Gastrocnemius medialis (tissue), 4 donors: ENCODE data around the gene MAP3K13. TPM values are rescaled to one million over a fixed set of nuclear protein-coding genes. Genes with fewer than 3 reads are reported as not detected.

Source experiments
- ATAC-seq, 2 donors: fragments of 150-250 bp; one replicate each; pipeline ENCODE4 v1.9.1; 2016
- DNase-seq, 2 donors: peaks; one replicate each; pipeline ENCODE4 v3.0.0-alpha.2; 2019
- H3K27ac ChIP-seq, 4 donors: fragments of 200-600 bp; sonication (generic); 1 replicate in 1 of 4; 2 replicates in 3 of 4; pipeline ENCODE4 v1.5.1; 2016 to 2018; ENCODE audit warnings: mild to moderate bottlenecking in 2 of 4, moderate library complexity in 1 of 4
- H3K27me3 ChIP-seq, 3 donors: fragments of 200-600 bp; sonication (generic) in 2 of 3; 1 replicate in 1 of 3; 2 replicates in 2 of 3; pipeline versions ENCODE4 v1.5.1 to v1.6.0; 2016 to 2019; ENCODE audit warnings: mild to moderate bottlenecking in 1 of 3, moderate library complexity in 1 of 3
- H3K36me3 ChIP-seq, 2 donors: fragments of 200-600 bp; sonication (generic) in 1 of 2; one replicate each; pipeline ENCODE4 v1.5.1; 2017 to 2018
- H3K4me1 ChIP-seq, 2 donors: fragments of 200-600 bp; sonication (generic) in 1 of 2; one replicate each; pipeline ENCODE4 v1.5.1; 2016 to 2017; ENCODE audit warnings: mild to moderate bottlenecking in 2 of 2
- H3K4me3 ChIP-seq, 4 donors: fragments of 200-600 bp; sonication (generic) in 3 of 4; 1 replicate in 1 of 4; 2 replicates in 3 of 4; pipeline ENCODE4 v1.5.1; 2016 to 2019; ENCODE audit warnings: mild to moderate bottlenecking in 2 of 4
- H3K9me3 ChIP-seq, 3 donors: fragments of 200-600 bp; sonication (generic) in 2 of 3; 1 replicate in 1 of 3; 2 replicates in 2 of 3; pipeline ENCODE4 v1.5.1; 2016 to 2019
- POLR2A ChIP-seq, 2 donors: fragments of 450-650 bp; IDR thresholded peaks; one replicate each; pipeline ENCODE4 v1.6.1; 2017; ENCODE audit warnings: antibody characterized with exemption in 2 of 2, mild to moderate bottlenecking in 2 of 2, moderate library complexity in 2 of 2
- in situ Hi-C, 4 donors: fragments of 200-750 bp; cut with MboI; loops; one replicate each; pipeline versions ENCODE4 v1.15.0 to v1.8.0; 2017; ENCODE audit warnings: low sequenced_read_pairs in 4 of 4
- intact Hi-C: fragments of 100-400 bp; cut with DNase I; formaldehyde crosslinking; loops from one replicate; pipeline ENCODE4 v1.15.1; 2023; ENCODE audit warnings: low total_unique reads
- total RNA-seq, 4 donors: library from RNA; depleted of rRNA; stranded (reverse); fragments of >200 nt; gene quantifications; one replicate each; pipeline versions ENCODE4 v1.1.0 to v1.2.3, GENCODE V29; 2016
- TF ChIP-seq, protein P1 (sequence below), 5 experiments: fragments of 450-650 bp in 3 of 5; fragments of 200-600 bp in 2 of 5; sonication (generic) in 2 of 5; IDR thresholded peaks in 4 of 5; conservative IDR thresholded peaks in 1 of 5; 1 replicate in 4 of 5; 2 replicates in 1 of 5; pipeline ENCODE4 v1.5.1; 2016 to 2019; ENCODE audit warnings: antibody characterized with exemption in 5 of 5, mild to moderate bottlenecking in 3 of 5, moderate library complexity in 3 of 5

The MAP3K13 gene
- total RNA-seq, 4 donors from 2014 or later: 1.6 to 6.5 (median 4.6) TPM

GRCh38 chr3:185318141-185318540 lies 44.8 kb upstream of the MAP3K13 start:
- TF ChIP-seq, protein P1, sequence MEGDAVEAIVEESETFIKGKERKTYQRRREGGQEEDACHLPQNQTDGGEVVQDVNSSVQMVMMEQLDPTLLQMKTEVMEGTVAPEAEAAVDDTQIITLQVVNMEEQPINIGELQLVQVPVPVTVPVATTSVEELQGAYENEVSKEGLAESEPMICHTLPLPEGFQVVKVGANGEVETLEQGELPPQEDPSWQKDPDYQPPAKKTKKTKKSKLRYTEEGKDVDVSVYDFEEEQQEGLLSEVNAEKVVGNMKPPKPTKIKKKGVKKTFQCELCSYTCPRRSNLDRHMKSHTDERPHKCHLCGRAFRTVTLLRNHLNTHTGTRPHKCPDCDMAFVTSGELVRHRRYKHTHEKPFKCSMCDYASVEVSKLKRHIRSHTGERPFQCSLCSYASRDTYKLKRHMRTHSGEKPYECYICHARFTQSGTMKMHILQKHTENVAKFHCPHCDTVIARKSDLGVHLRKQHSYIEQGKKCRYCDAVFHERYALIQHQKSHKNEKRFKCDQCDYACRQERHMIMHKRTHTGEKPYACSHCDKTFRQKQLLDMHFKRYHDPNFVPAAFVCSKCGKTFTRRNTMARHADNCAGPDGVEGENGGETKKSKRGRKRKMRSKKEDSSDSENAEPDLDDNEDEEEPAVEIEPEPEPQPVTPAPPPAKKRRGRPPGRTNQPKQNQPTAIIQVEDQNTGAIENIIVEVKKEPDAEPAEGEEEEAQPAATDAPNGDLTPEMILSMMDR (IDR thresholded peaks at IDR 0.05 in 4 of 5, conservative IDR thresholded peaks at IDR 0.05 in 1 of 5): no peak
- no peak for TF ChIP-seq POLR2A (IDR thresholded peaks at IDR 0.05)
- no peaks in the 10 kb centered on the region for H3K36me3 ChIP-seq
- no peaks in the 10 kb centered on the region for H3K9me3 ChIP-seq
- intact Hi-C loops: no loop called here
- no peak overlapping the region for H3K27ac ChIP-seq
- DNase-seq: no peak
- no peaks in the 10 kb centered on the region for H3K27me3 ChIP-seq
- H3K4me3 ChIP-seq: no peak overlapping the region
- peaks cover 0 to 10% of the 10 kb centered on the region in 2 donors for H3K4me1 ChIP-seq
- in situ Hi-C loops: no loop called here
- no peak for ATAC-seq

GRCh38 chr3:185319801-185320200 lies 43.1 kb upstream of the MAP3K13 start:
- ATAC-seq (no peak), DNase-seq (no peak)
- H3K9me3 ChIP-seq: no peaks in the 10 kb centered on the region
- no peaks in the 10 kb centered on the region for H3K36me3 ChIP-seq
- intact Hi-C loops (no loop called here), in situ Hi-C loops (no loop called here)
- no peak overlapping the region for H3K27ac ChIP-seq
- H3K4me1 ChIP-seq: peaks cover 0 to 10% of the 10 kb centered on the region in 2 donors
- TF ChIP-seq, protein P1 (IDR thresholded peaks at IDR 0.05 in 4 of 5, conservative IDR thresholded peaks at IDR 0.05 in 1 of 5): no peak
- no peak for TF ChIP-seq POLR2A (IDR thresholded peaks at IDR 0.05)
- H3K4me3 ChIP-seq: no peak overlapping the region
- no peaks in the 10 kb centered on the region for H3K27me3 ChIP-seq

DNA sequence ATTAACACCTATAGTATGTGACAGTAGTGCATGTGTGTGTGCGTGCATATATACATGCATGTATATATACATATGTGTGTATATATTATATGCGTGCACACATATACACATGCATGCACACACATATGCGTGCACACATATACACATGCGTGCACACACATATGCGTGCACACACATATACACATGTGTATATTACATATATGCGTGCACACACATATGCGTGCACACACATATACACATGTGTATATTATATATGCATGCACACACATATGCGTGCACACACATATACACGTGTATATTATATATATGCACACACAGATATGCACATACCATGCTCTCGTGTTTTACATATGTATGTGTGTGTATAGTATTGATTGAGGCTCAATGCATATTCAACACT lies 42.0 kb upstream of the MAP3K13 start:
- TF ChIP-seq, protein P1 (IDR thresholded peaks at IDR 0.05 in 4 of 5, conservative IDR thresholded peaks at IDR 0.05 in 1 of 5): no peak
- no peak for TF ChIP-seq POLR2A (IDR thresholded peaks at IDR 0.05)
- intact Hi-C loops: no loop called here
- Histone ChIP-seq H3K27me3 (no peaks in the 10 kb centered on the region), H3K9me3 (no peaks in the 10 kb centered on the region), H3K4me3 (no peak overlapping the region), H3K27ac (no peak overlapping the region), H3K4me1 (peaks cover 0 to 10% of the 10 kb centered on the region in 2 donors), H3K36me3 (no peaks in the 10 kb centered on the region)
- DNase-seq: no peak
- no peak for ATAC-seq
- in situ Hi-C loops: no loop called here

DNA sequence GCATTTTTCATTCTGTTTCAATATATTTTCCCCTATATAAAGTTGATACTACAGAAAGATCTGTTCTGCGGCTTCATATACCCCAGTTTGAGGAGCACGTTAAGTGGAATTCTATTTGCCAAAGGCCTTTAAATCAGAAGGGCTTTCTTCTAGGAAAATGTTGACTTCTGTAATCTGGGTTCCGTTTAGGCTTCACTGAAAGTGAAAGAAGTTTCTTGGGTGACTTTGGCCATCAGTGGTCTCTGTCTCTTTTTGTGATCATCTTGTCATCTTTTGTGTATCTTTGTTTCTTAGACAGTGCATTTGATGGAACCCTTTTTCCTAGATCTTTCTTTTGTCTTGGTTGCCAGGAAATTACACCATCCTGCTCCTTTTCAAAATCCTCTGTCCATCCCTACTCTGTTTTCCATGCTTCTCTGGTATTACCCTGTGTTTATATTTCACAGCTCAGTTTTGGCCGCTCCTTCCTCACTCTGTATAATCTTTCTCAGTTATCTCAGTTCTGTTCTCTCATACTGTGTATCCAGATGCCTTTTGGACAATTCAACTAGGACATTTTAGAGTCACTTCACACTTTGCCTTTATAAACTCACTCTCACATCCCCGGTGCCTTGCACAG lies 40.7 kb upstream of the MAP3K13 start:
- H3K9me3 ChIP-seq: no peaks in the 10 kb centered on the region
- peaks cover 0 to 6% of the 10 kb centered on the region in 2 donors for H3K4me1 ChIP-seq
- DNase-seq: no peak
- ATAC-seq: no peak
- H3K27me3 ChIP-seq: no peaks in the 10 kb centered on the region
- no peak for TF ChIP-seq POLR2A (IDR thresholded peaks at IDR 0.05)
- TF ChIP-seq, protein P1 (IDR thresholded peaks at IDR 0.05 in 4 of 5, conservative IDR thresholded peaks at IDR 0.05 in 1 of 5): no peak
- no peaks in the 10 kb centered on the region for H3K36me3 ChIP-seq
- H3K4me3 ChIP-seq: no peak overlapping the region
- no peak overlapping the region for H3K27ac ChIP-seq
- in situ Hi-C loops (no loop called here), intact Hi-C loops (no loop called here)
